ENCODE results near the gene PPM1H.

The PPM1H gene

GRCh38 chr12:62597253-62597652 is 337.7 kb downstream of the PPM1H start:
- TF ChIP-seq CTCF (IDR thresholded peaks at IDR 0.05; ENCODE audit: low read depth, low read length), result no peak
- DNase-seq (ENCODE audit: extremely low read depth, low read depth), result no peak

Data from AG09319 (cell line).